Kasumi-1 (cell line): Measurements from ENCODE around the gene ZDHHC24.

Experiments used
- DNase-seq, 2 experiments: peaks; one replicate each; lab custom pipeline; 2025; lab: John Stamatoyannopoulos, UW

Gene ZDHHC24

GRCh38 chr11:66566221-66566620 lies 20.4 kb upstream of the ZDHHC24 start:
- DNase-seq = no peak

GRCh38 chr11:66564984-66565383 lies 19.1 kb upstream of the ZDHHC24 start:
- DNase-seq = no peak

DNA sequence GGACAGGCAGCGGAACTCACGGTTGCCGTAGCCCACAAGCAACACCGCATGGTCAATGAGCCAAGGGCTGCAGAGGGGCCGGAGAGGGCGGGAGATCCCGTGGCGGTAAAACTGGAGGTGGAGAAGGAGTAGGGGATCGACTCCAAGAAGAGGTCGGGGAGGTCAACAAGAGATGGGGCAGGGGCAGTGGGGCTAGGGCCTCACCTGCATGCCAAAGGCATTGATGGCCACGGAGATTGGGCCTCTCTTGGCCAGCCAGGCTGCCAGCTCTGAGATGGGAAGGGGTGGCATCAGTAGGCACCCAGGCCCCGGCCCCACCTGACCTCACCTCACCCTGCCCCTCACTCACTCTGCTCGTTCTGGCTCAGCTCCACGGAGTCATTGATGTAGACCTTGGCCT lies 18.7 kb upstream of the ZDHHC24 start:
- DNase-seq = no peak

GRCh38 chr11:66563832-66564231 lies 18.0 kb upstream of the ZDHHC24 start:
- DNase-seq = no peak

GRCh38 chr11:66562907-66563583 lies 17.2 kb upstream of the ZDHHC24 start:
- DNase-seq = no peak

- DNase-seq = no peak
Observed at GRCh38 chr11:66562275-66562674, 16.4 kb upstream of the ZDHHC24 start.

- DNase-seq = no peak
Observed at GRCh38 chr11:66561975-66562248, 16.1 kb upstream of the ZDHHC24 start.

GRCh38 chr11:66561178-66561974 lies 15.5 kb upstream of the ZDHHC24 start:
- DNase-seq = no peak

DNA sequence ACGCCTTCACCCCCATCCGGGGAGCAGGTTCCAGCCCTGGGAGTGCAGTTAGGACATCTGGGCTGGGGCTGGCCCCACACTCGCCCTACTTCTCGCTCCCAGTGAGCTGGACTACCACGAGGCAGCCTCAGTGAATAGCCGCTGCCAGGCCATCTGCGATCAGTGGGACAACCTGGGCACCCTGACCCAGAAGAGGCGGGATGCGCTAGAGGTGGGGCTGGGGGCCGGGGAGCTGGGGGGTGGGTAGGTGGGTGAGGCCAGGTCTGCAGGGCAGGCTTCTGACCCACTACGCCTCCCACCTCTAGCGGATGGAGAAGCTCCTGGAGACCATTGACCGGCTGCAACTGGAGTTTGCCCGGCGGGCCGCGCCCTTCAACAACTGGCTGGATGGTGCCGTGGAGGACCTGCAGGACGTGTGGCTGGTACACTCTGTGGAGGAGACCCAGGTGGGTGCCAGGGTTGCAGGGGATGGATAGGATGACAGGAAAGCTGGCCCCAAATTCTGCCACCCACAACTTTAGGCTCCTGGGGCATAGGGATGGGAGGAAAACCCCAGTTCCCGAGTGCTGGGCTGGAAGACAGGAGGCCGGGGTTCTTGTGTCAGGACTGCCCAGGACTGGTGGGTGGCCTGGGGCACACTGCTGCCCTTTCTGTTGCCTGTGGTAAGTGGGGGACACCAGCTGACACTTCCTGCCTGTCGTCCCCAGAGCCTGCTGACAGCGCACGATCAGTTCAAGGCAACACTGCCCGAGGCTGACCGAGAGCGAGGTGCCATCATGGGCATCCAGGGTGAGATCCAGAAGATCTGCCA lies 14.2 kb upstream of the ZDHHC24 start:
- no peak for DNase-seq

DNA sequence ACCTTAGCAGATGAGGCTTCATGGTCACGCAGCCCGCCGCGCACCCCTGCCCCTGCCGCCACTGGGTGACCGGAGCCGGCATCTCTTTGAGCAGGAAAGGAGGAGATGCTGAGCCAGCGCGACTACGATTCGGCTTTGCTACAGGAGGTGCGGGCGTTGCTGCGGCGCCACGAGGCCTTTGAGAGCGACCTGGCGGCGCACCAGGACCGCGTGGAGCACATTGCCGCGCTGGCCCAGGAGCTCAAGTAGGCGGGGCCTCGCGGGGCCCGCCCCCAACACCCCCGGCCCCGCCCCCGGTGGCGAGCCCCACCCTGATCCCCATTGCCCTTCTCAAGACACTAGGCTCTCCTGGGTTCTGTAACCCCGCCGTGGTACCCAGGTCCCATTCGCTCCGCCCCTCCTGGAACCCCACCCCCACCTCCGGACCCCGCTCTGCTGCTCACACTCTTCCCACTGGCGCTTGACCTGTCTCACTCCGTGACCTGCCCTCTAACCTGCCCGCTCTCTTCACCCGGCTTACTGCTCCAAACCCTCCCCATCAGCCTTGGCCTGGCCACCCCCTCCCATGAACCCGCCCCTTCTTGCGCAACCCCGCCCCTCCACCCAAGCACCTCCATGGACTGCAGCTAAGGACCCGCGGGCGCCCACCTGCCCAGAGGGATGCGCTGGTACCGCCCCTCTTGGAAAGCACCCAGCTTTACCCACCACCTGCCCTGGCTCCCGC lies 13.5 kb upstream of the ZDHHC24 start:
- no peak for DNase-seq

- DNase-seq = no peak
Observed at GRCh38 chr11:66557733-66558326, 12.0 kb upstream of the ZDHHC24 start.

DNA sequence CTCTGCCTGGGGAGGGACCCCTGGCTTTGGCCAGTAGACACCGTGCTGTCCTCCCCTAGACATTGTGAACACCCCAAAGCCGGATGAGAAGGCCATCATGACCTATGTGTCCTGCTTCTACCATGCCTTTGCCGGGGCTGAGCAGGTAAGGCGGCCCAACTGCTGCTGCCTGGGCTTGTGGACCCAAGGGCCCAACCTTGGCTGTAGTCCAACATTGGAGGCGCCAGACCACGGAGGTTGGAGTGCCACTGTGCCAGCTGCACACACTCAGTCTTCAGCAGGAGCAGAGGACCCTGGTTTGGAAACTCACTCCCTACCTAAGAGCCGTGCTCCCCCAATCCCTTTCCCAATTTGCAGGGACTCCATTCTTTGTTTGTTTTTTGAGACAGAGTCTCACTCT lies 10.2 kb upstream of the ZDHHC24 start:
- no peak for DNase-seq

DNA sequence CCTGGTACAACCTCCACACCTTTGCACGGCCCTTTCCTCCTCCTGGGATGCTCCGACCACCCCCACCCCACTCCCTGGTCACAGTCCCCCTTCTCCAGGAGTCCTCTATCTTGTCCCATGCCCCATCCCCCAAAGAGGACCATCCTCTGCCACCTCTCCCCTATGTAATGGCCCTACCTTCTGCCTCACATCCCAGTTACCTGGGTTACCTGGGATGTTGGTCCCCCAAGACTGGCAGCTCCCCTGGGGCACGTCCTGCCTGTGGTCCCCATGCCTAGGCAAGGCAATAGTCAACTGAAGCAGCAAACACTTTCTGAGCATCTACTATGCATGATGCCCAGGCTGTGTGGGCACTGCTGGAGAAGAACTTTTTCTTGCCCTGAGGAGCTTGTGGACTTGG lies 9.6 kb upstream of the ZDHHC24 start:
- no peak for DNase-seq

GRCh38 chr11:66554602-66555001 lies 8.8 kb upstream of the ZDHHC24 start:
- DNase-seq = no peak

- no peak for DNase-seq
Observed at GRCh38 chr11:66550887-66551286, 5.0 kb upstream of the ZDHHC24 start.

DNA sequence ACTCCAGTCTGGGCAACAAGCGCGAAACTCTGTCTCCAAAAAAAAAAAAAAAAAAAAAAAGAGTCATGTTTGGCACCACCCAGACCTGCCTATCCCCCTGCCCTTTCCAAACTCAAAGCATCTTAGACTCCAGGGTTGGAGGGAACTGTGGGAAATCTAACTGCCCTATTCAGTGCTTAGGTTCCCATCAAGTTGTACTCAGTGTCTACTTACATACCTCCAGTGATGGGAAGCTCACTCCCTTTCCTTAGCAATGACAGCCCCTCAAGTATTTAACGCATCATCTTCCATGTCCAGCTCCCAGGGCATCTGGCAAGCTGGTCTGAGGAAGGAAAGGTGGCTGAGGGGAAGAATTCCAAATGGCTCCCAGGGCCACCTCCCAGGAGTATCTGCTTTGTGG lies 3.8 kb upstream of the ZDHHC24 start:
- no peak for DNase-seq

- DNase-seq = no peak
Observed at GRCh38 chr11:66548774-66549630, 3.2 kb upstream of the ZDHHC24 start.

DNA sequence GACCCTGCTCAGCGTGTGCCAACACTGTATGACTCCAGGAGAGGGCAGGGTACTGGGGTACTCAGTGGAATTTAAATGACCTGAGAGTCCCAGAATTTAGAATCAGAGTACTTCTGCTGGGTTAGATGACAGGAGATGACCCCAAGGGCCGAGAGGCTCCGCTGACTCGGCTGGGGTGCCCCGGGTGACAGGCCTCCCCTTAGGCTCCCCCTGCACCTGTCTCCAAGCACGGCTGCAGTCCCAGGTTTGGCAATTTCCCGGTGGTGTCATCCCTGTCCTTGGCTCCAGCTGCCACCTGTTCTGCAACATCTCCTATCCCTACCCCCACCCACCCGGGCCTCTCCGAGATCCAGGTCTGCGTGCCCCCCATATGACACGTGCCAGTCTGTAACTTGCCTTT lies 2.2 kb upstream of the ZDHHC24 start:
- DNase-seq = no peak

DNA sequence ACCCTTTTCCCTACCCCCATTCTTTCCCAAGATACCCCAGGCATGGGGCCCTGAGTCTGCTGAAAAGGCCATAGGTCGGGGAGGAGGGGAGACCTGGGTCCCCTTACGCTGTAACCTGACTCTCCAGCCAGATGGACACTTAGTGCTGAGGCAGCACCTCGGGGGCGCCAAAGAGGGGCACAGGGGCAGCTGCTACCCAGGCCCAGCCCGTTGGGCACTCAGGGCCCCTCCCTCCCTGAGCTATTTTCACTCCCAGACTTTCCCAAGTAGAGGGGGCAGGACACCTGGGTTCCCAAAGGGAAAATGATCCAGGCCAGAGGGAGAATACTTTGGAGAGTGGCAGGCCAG lies 1.8 kb upstream of the ZDHHC24 start:
- DNase-seq = no peak

- no peak for DNase-seq
Observed at GRCh38 chr11:66546966-66547661, 1.3 kb upstream of the ZDHHC24 start.
